Glomerular visceral epithelial cell (primary cell): ENCODE data around the gene AKAP13.
A peak's percentile ranks its signal among the peaks of the same experiment; 100 is the strongest.
"Not testable (repeated sequence)": the region's sequence is repeated elsewhere in the genome, so short reads cannot be mapped to it uniquely, and the experiment has no call there.

Source experiments
- DNase-seq: peaks from one replicate; pipeline ENCODE4 v3.0.0-alpha.2; 2016; ENCODE audit errors: extremely low spot score

Gene AKAP13

GRCh38 chr15:85786781-85787114 is 406.3 kb downstream of the AKAP13 start:
- DNase-seq, result no peak

GRCh38 chr15:85788771-85789495 is 408.5 kb downstream of the AKAP13 start:
- no peak for DNase-seq

GRCh38 chr15:85789496-85789875 is 409.1 kb downstream of the AKAP13 start:
- no peak for DNase-seq

- no peak for DNase-seq
These were observed 411.8 kb downstream of the AKAP13 start for GRCh38 chr15:85792102-85792731.

- no peak for DNase-seq
These were observed 412.6 kb downstream of the AKAP13 start for GRCh38 chr15:85792912-85793590.

- no peak for DNase-seq
These were observed 413.5 kb downstream of the AKAP13 start for GRCh38 chr15:85793641-85794597.

GRCh38 chr15:85794598-85795336 is 414.4 kb downstream of the AKAP13 start, which contains the start of gene KLHL25:
KLHL25 (minus strand) TSS chr15:85794925; CDS start chr15:85769810, 25,115 bp downstream.
- DNase-seq, result peak; percentile 95

GRCh38 chr15:85795337-85796305 is 415.2 kb downstream of the AKAP13 start:
- DNase-seq, result no peak

- not testable (repeated sequence) for DNase-seq
These were observed 416.0 kb downstream of the AKAP13 start for GRCh38 chr15:85796371-85796770.
